Mucosa of gallbladder (tissue), 1 donor: ENCODE results near the gene BDNF. TPM values are rescaled to one million over a fixed set of nuclear protein-coding genes. Genes with fewer than 3 reads are reported as not detected.
"Not testable (repeated sequence)": the region's sequence is repeated elsewhere in the genome, so short reads cannot be mapped to it uniquely, and the experiment has no call there.

Experiments used
- DNase-seq: peaks from one replicate; pipeline ENCODE4 v3.0.0-alpha.2; 2020; ENCODE audit warnings: low spot score
- total RNA-seq: library from RNA; stranded (reverse); gene quantifications from one replicate; pipeline ENCODE4 v1.2.1, GENCODE V29; 2021
- donor health status: DM: no; HTN: no; CAD: no.

BDNF gene
- total RNA-seq, 1 donor from 2014 or later, result 6.8 TPM

GRCh38 chr11:27665508-27666101, 34.6 kb downstream of the BDNF start:
- DNase-seq, result not testable (repeated sequence)

- DNase-seq, result no peak
These were observed 36.9 kb downstream of the BDNF start for GRCh38 chr11:27663326-27663725.

DNA sequence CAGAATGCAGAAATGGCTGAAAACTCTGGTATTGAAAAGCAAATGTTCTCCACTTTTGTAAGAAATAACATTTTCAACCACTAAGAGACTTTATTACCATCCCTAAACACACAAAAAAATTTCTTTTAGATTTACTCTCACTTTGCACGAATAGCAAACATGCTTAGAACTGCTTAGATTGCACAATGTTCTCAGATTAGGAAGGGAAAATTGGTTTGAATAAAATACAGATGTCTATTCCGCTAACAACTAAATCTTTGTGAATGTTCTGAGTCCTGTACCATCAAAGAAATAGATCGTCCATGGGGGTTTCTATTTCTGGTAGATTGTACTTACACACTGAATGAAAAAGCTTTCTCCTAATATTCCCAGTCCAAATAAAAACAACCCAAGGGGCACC, 40.1 kb downstream of the BDNF start:
- no peak for DNase-seq

DNA sequence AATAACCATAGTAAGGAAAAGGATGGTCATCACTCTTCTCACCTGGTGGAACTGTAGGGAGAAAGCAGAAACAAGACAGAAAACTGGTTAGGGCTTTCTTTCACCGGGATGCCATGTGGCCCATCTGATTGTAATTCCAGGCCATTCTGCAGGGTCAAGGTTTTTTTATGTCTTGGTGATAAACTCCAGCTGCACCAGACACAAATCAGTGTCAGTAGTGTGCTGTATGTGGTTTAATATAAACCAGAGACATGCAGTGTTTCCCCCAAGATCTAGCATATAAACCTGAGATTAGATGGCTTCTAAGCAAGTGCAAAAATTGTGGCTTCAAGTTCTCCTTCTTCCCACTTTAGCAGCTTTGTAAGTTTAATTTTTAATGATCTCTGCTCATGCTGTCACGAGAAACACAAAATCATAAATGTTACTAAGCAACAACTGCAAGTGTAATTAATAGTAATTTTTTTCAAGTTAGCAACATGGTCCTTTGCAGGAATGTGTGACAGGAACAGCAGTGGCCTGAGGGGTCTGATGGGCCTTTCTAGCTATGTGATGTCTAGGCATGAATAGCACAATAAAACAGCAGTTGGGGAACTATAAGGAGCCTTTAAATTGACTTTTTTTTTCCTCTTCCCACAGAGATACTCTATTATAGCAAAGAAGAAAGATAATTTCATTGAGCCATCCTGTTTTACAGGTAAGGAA, 41.6 kb downstream of the BDNF start:
- DNase-seq, result no peak

DNA sequence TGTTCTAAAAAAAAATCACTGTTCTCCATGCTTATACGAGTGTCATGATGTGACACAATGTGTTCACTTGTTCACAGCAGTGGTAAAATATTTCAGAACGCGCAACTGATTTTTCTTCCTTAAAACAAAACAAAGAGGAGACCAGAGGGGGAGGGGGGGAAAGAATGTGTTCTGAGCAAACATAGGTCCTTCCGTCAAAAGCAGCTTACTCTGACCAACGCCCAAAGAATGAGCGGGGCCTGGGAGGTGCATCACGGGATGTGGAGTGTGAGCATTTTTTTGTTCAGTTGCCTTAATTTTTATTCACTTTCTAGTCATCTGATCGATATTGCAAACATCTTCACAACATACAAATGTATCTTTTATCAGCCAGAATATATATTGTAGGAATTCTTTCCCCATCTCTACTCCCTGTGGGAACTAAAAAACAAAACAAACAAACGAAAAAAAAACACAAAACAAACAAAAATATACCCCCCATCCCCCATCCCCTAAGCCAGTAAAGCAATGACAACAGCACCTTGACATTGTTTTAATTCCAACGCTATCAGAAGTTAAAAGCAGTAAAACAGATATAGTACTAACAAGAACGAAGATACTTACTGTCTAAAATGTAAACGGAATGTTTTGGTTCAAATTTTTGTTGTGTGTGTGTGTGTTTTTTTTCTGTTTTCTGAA, 43.3 kb downstream of the BDNF start:
- no peak for DNase-seq

DNA sequence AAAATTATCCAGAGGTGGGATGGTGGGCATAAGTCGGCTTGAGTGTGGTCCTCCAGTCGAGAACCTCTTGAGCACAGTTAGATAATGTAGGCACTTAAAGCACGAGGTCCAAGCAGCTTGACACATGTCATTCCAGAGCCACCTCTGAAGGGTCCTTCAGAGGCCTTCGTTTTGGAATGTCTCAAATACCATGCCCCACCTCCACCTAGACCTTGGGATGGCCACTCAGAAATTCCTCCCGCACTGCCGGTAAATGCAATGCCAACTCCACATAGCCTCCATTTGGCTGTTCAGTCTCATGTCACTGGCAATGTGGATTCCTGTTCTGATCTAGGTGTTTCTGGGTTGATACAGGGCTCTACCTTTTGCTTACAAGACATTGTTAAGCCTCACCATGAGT, 43.9 kb downstream of the BDNF start:
- no peak for DNase-seq

- DNase-seq, result no peak
These were observed 46.1 kb downstream of the BDNF start for GRCh38 chr11:27653990-27654758.

DNA sequence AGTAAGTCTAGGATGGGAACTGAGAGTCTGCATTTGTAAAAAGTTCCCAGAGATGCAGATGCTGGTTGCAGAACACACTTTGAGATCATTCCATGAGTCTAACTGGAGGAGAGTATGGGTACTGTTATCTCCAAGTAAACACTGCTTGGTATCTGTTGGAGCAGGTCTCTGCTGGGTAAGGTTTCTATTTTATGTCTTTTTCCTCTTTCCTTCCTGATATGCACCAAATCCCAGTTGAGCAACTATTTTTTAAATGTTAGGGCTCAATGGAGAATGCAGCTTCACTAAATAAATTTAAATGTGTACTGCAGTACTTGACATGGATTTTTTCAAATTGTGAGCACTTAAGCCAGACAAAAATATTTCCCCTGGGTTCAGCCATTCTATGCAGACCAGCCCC, 48.5 kb downstream of the BDNF start:
- no peak for DNase-seq

GRCh38 chr11:27650988-27651387, 49.3 kb downstream of the BDNF start:
- DNase-seq, result no peak

DNA sequence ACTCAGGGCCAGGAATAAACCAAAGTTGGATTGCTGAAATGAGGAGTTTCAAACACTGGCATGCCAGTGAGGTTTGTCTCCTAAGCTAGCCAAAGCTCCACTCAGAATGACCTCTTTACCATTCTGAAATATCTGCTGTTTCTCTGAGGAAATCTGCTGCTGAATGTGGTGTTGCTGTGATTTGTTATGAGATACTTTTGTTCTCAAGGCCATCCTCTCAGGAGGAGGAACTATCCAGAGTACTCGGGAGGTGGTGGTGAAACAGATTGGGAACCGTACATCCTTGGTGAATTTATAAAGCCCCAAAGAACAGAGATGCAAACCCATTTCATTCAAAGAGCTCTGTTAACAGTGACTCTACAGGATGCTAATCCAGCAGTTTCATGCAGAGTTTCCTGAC, 50.5 kb downstream of the BDNF start:
- DNase-seq, result no peak

GRCh38 chr11:27648840-27649239, 51.4 kb downstream of the BDNF start:
- no peak for DNase-seq

DNA sequence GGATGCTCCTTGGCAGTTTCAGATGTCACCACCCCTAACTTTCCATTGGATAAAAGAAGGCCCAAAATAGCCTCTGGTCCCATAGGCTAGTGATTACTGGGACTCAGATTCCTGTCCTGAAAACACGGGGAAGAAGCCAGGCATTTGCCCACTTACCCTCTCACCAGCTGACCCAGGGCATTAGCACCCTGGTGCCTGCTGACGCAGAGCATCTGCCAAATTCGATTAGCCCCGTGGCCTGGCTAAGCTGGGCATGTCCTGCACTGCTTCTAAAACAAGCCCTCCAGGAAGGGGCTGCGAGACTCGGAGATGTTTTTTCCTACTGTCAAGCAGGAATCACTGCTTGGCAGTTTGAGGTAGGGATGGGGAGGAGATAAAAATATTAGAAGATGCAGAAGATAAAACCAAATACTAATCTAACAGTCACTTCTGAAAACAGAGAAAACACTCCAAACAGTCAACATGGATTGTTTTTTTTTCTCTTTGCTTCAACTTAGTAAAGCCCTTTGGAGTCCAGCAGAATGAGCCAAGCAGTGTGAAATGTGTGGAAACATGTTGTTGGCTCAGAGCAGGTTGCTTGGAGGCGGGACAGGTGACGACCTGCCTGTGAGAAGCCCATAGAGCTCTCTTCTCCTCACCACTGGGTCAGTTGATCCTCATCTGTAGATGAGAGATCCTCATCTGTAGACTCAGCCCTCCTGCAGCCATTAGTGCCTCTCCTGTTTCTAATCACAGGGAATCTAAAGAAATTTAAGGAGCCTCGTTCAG, 54.0 kb downstream of the BDNF start:
- DNase-seq, result no peak

- no peak for DNase-seq
These were observed 57.3 kb downstream of the BDNF start for GRCh38 chr11:27642954-27643353.

- DNase-seq, result no peak
These were observed 59.3 kb downstream of the BDNF start for GRCh38 chr11:27640954-27641353.

- DNase-seq, result no peak
These were observed 64.7 kb downstream of the BDNF start for GRCh38 chr11:27635567-27636037.

GRCh38 chr11:27634776-27635175, 65.5 kb downstream of the BDNF start:
- DNase-seq, result not testable (repeated sequence)

DNA sequence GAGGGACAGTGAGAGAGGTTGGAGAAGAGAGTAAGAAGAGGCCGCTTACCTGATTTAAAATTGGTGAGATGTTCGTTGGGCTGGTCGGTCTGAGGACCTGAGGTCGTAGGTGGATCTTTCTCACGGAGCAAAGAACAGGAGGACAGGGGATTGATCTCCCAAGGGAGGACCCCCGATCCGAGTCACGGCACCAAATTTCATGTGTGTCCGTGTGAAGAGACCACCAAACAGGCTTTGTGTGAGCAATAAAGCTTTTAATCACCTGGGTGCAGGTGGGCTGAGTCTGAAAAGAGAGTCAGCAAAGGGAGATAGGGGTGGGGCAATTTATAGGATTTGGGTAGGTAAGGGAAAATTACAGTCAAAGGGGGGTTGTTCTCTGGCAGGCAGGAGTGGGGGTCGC, 66.0 kb downstream of the BDNF start:
- DNase-seq, result not testable (repeated sequence)

DNA sequence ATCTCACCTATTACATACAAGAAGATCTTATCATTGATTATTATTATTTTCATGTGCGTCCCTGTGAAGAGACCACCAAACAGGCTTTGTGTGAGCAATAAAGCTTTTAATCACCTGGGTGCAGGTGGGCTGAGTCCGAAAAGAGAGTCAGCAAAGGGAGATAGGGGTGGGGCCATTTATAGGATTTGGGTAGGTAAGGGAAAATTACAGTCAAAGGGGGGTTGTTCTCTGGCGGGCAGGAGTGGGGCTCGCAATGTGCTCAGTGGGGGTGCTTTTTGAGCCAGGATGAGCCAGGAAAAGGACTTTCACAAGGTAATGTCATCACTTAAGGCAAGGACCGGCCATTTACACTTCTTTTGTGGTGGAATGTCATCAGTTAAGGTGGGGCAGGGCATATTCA, 71.2 kb downstream of the BDNF start:
- not testable (repeated sequence) for DNase-seq

DNA sequence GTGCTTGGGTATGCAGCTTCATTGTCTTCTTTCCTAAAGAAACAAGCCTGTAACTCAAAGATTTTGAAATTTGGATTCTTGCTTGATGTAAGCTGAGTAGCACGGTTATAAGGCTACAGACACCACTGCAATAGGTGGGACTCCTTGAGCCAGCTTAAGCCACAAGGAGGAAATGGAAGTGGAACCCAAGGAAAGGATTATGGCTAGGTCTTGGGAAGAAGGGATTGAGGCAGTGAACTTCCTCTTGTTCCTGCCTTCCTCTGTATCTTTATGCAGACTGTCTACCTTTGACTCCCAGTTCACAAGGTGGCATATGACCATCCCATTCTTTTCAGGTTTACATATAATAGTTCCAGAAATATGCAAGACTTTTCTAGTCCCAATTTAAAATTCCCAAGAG, 72.3 kb downstream of the BDNF start:
- no peak for DNase-seq

DNA sequence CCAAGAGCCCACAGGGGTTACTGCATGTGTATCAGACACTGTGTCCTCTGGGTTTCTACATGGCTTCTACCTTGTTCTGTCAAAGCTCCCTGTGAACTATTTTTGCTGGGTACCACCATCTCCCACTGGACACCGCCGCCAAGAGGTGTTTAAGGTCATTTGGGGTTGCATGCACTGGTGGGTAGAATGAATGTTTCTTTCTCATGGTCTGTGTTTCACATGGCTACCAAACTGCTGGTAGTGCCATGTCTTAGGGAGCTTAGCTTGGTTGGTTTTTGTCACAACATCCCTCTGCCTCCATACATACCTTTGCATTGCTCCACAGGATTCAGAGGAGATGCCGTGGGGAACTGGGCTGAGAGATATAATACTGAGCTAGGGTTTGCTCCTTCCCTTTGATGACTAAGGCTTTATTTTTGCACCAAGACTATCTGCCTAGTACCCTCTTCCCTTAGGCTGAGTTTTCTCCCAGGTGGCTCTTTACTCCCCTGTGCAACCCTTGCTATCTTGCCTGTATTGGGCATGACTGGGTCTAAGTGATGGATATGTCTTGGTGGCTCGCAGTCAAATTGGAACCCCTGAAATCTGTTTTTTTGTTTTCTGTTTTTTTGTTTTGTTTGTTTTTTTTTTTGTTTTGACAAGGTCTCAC, 73.2 kb downstream of the BDNF start:
- no peak for DNase-seq
